Panc1 (cell line): Measurements from ENCODE around the gene GPC6. TPM values are rescaled to one million over a fixed set of nuclear protein-coding genes. Genes with fewer than 3 reads are reported as not detected.

Source experiments
- ATAC-seq: fragments of 200-7000 bp; cut with Tn5 transposase; 2 replicates; pipeline ENCODE4 v1.9.1; 2020; ENCODE audit warnings: mild to moderate bottlenecking, moderate library complexity
- BruUV-seq: library from RNA; stranded (reverse); fragments of 400-500 nt; replicated peaks from 2 replicates; lab custom pipeline; 2021; lab: Mats Ljungman, UMichigan
- CTCF ChIA-PET: fragments of 300-600 bp; sonication (Branson Sonifier 250); formaldehyde crosslinking; loops from one replicate; lab custom pipeline; 2022; ENCODE audit warnings: antibody characterized with exemption; lab: Charles Lee
- POLR2A ChIA-PET: fragments of 300-600 bp; sonication (Branson Sonifier 250); formaldehyde crosslinking; loops from one replicate; lab custom pipeline; 2022; ENCODE audit warnings: antibody characterized with exemption; lab: Charles Lee
- DNase-seq: peaks from one replicate; pipeline ENCODE4 v3.0.0-alpha.2; 2010; ENCODE audit warnings: low read depth, low spot score
- H3K27ac ChIP-seq: 2 replicates; pipeline ENCODE4 v1.5.1; 2011; ENCODE audit warnings: mild to moderate bottlenecking, low read length, inconsistent platforms
- H3K27me3 ChIP-seq: fragments of 200-500 bp; sonication (Bioruptor generic); 2 replicates; pipeline ENCODE4 v1.6.0; 2014; ENCODE audit warnings: low read length, inconsistent platforms; ENCODE audit not compliant: control insufficient read depth, insufficient read depth
- H3K36me3 ChIP-seq: fragments of 200-500 bp; sonication (Bioruptor generic); 2 replicates; pipeline ENCODE4 v1.5.1; 2014; ENCODE audit warnings: inconsistent platforms, mild to moderate bottlenecking, low read length, moderate library complexity; ENCODE audit not compliant: control insufficient read depth, insufficient read depth
- H3K4me1 ChIP-seq: 2 replicates; pipeline ENCODE4 v1.5.1; 2011; ENCODE audit warnings: inconsistent platforms, mild to moderate bottlenecking, low read length, moderate library complexity; ENCODE audit not compliant: control insufficient read depth, insufficient read depth
- H3K4me3 ChIP-seq, 2 experiments: 2 replicates each; pipeline ENCODE4 v1.5.1; 2011 to 2012; ENCODE audit warnings: low read depth in 2 of 2, low read length in 2 of 2, mild to moderate bottlenecking in 2 of 2, inconsistent platforms in 1 of 2, moderate library complexity in 1 of 2
- H3K9me3 ChIP-seq: fragments of 200-500 bp; sonication (Bioruptor generic); 2 replicates; pipeline ENCODE4 v1.5.1; 2014; ENCODE audit warnings: low read depth, mild to moderate bottlenecking, inconsistent platforms, low read length, moderate library complexity; ENCODE audit not compliant: control insufficient read depth, insufficient read depth
- CTCF ChIP-seq: fragments of 450-650 bp; IDR thresholded peaks from 2 replicates; pipeline ENCODE4 v1.5.1; 2017; ENCODE audit warnings: mild to moderate bottlenecking
- POLR2AphosphoS5 ChIP-seq: IDR thresholded peaks from 2 replicates; pipeline ENCODE4 v1.6.1; 2012; ENCODE audit warnings: mild to moderate bottlenecking, low read depth, low read length, moderate library complexity
- SIN3A ChIP-seq: IDR thresholded peaks from 2 replicates; pipeline ENCODE4 v1.6.1; 2012; ENCODE audit warnings: low read depth, mild to moderate bottlenecking, low read length, moderate library complexity, borderline replicate concordance; ENCODE audit not compliant: insufficient read depth
- TCF7L2 ChIP-seq: IDR thresholded peaks from 2 replicates; pipeline ENCODE4 v1.6.1; 2011; ENCODE audit warnings: mild to moderate bottlenecking, low read depth, low read length, inconsistent platforms
- in situ Hi-C: cut with HindIII; loops from 2 replicates; pipeline ENCODE4 v1.10.0; 2016; ENCODE audit warnings: low sequenced_read_pairs, low pct_unique_long_range_greater_than_20kb
- intact Hi-C: fragments of 100-400 bp; cut with micrococcal nuclease; formaldehyde crosslinking; loops from one replicate; pipeline ENCODE4 v1.10.0; 2022; ENCODE audit not compliant: unreplicated experiment
- total RNA-seq: library from RNA; stranded (reverse); gene quantifications from one replicate; pipeline ENCODE4 v1.2.1, GENCODE V29; 2021; ENCODE audit not compliant: unreplicated experiment
- TF ChIP-seq, protein P1 (sequence below), 2 experiments: IDR thresholded peaks; 2 replicates each; pipeline ENCODE4 v1.6.1; 2011 to 2012; ENCODE audit warnings: low read depth in 2 of 2, control low read depth in 1 of 2, low read length in 1 of 2, mild to moderate bottlenecking in 1 of 2, moderate library complexity in 1 of 2; ENCODE audit not compliant: insufficient read depth in 1 of 2

GPC6 gene
- total RNA-seq, 1 experiment from 2014 or later: 4.8 TPM

DNA sequence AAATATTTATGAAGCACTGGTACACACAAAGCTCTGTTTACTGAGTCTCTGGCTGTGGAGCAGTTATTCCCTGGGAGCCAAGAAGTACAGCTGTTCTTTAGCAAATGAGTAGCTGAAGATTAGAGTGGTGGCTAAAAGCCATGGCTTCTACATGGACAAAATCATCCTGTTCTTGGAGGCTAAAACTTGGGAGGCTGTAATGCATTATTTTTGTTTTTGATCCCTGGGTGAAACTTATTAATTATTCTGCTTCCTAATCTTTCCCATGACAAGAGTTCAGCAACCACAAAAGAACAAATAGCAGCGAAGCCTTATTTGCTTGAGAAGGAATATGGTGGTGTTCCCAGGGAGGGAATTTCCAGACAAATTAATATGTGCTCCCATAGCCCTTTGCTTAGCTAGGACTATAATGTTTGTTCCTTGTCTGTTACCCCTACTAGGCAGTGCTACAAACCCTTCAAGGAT, 1143.4 kb downstream of the GPC6 start:
- ATAC-seq (no peak), DNase-seq (no peak)
- in situ Hi-C loops (no loop called here), intact Hi-C loops (loop anchor here (10.0 kb wide), 1 partner anchor 1145 kb away; the partner anchor contains the start of gene GPC6)
- POLR2A ChIA-PET: no interaction called here
- Histone ChIP-seq H3K4me1 (no peaks in the 10 kb centered on the region), H3K4me3 (no peak overlapping the region), H3K27me3 (no peaks in the 10 kb centered on the region), H3K27ac (no peak overlapping the region), H3K9me3 (no peaks in the 10 kb centered on the region), H3K36me3 (no peaks in the 10 kb centered on the region)
- no TSS peak for BruUV-seq
- CTCF ChIA-PET: no interaction called here
- TF ChIP-seq SIN3A (no peak), CTCF (no peak), TCF7L2 (no peak), POLR2AphosphoS5 (no peak)
- TF ChIP-seq, protein P1, sequence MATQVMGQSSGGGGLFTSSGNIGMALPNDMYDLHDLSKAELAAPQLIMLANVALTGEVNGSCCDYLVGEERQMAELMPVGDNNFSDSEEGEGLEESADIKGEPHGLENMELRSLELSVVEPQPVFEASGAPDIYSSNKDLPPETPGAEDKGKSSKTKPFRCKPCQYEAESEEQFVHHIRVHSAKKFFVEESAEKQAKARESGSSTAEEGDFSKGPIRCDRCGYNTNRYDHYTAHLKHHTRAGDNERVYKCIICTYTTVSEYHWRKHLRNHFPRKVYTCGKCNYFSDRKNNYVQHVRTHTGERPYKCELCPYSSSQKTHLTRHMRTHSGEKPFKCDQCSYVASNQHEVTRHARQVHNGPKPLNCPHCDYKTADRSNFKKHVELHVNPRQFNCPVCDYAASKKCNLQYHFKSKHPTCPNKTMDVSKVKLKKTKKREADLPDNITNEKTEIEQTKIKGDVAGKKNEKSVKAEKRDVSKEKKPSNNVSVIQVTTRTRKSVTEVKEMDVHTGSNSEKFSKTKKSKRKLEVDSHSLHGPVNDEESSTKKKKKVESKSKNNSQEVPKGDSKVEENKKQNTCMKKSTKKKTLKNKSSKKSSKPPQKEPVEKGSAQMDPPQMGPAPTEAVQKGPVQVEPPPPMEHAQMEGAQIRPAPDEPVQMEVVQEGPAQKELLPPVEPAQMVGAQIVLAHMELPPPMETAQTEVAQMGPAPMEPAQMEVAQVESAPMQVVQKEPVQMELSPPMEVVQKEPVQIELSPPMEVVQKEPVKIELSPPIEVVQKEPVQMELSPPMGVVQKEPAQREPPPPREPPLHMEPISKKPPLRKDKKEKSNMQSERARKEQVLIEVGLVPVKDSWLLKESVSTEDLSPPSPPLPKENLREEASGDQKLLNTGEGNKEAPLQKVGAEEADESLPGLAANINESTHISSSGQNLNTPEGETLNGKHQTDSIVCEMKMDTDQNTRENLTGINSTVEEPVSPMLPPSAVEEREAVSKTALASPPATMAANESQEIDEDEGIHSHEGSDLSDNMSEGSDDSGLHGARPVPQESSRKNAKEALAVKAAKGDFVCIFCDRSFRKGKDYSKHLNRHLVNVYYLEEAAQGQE (IDR thresholded peaks at IDR 0.05; ENCODE audit: insufficient read depth in 1 of 2, low read depth in 2 of 2, low read length in 1 of 2): no peak

- TF ChIP-seq SIN3A (no peak), POLR2AphosphoS5 (no peak), CTCF (no peak), TCF7L2 (no peak)
- TF ChIP-seq, protein P1 (IDR thresholded peaks at IDR 0.05; ENCODE audit: insufficient read depth in 1 of 2, low read depth in 2 of 2, low read length in 1 of 2): no peak
- Histone ChIP-seq H3K9me3 (no peaks in the 10 kb centered on the region), H3K36me3 (no peaks in the 10 kb centered on the region), H3K4me3 (no peak overlapping the region), H3K27ac (no peak overlapping the region), H3K27me3 (no peaks in the 10 kb centered on the region), H3K4me1 (no peaks in the 10 kb centered on the region)
- ChIA-PET POLR2A (no interaction called here), CTCF (no interaction called here)
- DNase-seq (no peak), ATAC-seq (no peak)
- BruUV-seq: no TSS peak
- in situ Hi-C loops: no loop called here
- intact Hi-C loops: no loop called here
These were observed 1145.2 kb downstream of the GPC6 start for GRCh38 chr13:94371855-94372254.
